Measurements from ENCODE around the gene PSEN1.

PSEN1 gene

DNA sequence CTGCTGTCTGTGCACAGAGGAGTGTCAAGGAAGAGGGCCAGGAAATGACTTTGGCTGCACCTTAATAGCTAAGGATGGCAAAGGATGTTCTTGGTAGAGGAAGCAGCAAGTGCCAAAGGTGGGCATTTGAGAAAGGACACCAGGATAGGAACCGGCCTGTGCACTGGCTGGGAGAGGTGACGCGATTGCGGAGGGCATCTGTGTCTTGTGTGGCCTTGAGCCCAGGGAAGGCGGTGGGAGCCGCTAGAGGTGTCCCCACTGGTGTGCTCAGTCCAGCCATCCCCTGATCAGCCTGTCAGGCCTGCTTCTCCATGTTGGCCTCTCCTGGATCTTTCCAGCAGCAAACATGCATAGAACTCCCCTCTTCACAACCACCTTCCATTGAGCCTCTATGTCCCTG, 131.2 kb downstream of the PSEN1 start:
- no peak for DNase-seq (ENCODE audit: low read depth in 2 of 3, low spot score in 1 of 3)

DNA sequence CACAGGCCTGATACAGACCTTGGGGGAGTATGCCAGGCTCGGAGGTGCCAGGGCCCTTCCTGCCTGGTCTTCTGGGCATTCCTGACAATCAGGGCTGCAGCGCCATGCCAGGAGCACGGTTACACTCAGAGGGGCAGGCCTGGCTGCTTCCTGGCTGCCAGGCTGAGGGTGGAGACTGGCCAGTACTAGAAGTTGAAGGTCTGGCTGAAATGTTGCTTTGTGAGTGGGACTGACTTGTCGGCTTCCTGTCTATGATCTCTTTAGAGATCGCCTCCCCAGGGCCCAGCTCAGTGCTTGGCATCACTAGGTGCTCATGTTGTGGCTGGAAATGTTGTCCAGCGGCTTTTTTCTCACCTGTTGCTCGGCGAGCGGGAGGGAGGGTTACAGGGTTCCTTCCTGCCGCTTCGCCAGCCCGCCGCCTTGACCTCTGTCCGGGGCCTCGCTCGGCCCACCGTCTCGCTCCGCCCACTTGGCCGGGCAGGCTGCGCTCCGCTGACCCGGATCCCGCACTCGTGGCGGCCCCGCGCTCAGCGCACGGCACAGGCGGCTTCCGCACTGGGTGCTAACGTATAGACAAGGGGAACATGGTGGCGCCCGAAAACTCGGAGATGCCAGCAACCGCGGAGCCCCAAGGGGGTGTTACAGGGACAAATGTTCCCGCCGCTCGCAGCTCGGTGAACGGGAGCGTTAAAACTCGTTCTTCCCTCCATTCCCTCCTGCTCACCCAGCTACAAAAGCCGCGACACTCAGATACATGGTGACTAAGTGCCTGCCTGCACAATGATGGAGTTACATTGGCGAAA, 133.6 kb downstream of the PSEN1 start:
- DNase-seq (ENCODE audit: low read depth in 2 of 3, low spot score in 1 of 3): no peak

DNA sequence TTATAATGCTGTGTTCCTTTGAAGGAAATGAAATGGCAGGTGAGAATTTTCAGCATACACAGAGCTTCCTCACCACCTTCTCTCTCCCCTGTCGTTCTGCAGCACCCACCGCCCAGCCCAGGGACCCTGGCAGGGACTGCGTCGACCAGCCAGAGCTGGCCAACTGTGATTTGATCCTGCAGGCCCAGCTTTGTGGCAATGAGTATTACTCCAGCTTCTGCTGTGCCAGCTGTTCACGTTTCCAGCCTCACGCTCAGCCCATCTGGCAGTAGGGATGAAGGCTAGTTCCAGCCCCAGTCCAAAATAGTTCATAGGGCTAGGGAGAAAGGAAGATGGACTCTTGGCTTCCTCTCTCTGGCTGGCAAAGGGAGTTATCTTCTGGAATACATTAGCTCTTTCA, 136.1 kb downstream of the PSEN1 start:
- no peak for DNase-seq (ENCODE audit: low read depth in 2 of 3, low spot score in 1 of 3)

Measured in stimulated activated CD4-positive, alpha-beta T cell treated with anti-CD3 and anti-CD28 coated beads, Interleukin-12 subunit alpha, Interleukin-12 subunit beta, amount 100 ng/mL, for 48 hours (primary cell).